AG20443 (cell line): Measurements from ENCODE around the gene IL1RAP.

Source experiments
- DNase-seq: peaks from one replicate; pipeline ENCODE4 v3.0.0; 2012; ENCODE audit warnings: low spot score, mixed read lengths

Gene IL1RAP

GRCh38 chr3:190614226-190615059 is 100.6 kb downstream of the IL1RAP start:
- DNase-seq, result no peak

GRCh38 chr3:190615060-190615384 is 101.1 kb downstream of the IL1RAP start:
- DNase-seq, result no peak

DNA sequence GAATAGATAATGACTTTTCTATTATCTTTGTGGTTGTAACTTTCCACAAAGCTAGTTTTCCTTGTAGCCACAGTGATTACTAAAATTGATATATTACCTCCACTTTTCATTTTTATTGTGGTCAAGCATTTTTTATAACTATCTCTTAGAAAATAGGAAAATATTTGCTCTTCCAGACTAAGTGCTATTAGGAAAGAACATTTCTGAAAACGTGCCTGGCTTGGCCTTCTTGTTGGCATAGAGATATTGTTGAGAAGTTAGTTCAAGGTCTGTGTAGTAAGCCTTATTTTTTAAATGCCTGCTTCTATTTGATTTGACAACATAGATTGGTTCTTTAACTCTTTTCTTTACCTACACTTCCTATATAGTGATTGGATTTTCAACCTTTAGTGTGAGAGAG is 101.7 kb downstream of the IL1RAP start:
- DNase-seq, result no peak

DNA sequence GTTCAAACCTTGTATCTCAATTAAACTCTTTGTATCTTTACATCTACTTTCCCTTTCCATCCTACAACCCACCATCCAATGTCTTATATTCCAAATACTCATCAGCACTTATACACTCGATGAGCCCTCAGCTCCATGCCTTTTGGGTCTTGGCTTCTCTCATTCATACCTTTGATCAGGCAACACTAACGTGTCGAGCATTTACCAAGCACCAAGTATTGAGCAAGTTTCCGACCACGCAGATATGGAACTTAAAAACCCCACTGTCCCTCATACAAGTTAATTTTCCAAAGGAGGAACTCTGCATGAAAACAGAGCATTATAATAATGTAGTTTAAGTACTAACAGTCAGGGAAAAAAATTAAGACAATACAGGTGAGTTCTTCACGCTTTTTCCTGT is 102.8 kb downstream of the IL1RAP start:
- no peak for DNase-seq

- DNase-seq, result no peak
Measured at GRCh38 chr3:190617185-190617584, 103.3 kb downstream of the IL1RAP start.

DNA sequence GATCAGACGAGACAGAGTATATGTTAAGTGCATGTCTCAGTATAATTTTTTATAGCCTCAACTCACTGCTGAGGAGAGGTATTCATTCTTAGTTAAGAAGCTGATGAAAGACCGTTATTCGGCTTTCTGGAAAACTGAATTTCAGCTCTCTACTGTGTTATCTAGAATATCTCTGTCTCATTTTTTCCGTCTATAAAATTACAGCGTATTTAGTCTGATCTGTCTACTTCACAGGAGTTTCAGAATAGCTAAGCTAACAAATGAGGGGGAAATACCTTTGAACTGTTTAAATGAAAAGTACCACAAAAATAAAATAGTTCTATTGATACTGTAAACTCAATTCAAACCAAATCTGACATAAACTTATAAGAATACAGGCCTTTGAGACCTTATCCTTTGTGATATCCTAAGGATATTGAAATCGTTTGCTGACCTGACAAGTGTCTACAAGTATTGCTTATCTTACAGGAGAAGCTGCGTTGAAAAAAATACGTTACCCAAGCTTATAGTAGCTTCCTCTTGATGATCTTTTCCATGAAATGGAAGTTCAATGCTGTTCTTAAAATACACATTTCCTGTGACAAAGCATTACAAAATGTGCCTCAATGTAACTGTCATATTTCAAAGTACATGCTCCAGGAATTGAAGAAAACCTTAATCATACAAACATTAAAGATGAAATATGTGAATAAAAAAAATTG is 104.6 kb downstream of the IL1RAP start:
- DNase-seq, result no peak

DNA sequence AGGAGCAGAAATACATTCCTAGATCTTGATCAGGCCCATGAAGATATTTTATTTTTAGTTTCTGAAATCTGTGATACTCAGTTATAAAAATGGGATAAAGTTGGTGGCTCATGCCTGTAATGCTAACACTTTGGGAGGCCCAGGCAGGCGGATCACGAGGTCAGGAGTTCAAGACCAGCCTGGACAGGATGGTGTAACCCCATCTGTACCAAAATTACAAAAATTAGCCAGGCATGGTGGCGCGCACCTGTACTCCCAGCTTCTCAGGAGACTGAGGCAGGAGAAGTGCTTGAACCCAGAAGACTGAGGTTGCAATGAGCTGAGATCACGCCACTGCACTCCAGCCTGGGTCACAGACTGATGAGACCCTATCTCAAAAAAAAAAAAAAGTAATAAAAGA is 105.5 kb downstream of the IL1RAP start:
- DNase-seq, result no peak

DNA sequence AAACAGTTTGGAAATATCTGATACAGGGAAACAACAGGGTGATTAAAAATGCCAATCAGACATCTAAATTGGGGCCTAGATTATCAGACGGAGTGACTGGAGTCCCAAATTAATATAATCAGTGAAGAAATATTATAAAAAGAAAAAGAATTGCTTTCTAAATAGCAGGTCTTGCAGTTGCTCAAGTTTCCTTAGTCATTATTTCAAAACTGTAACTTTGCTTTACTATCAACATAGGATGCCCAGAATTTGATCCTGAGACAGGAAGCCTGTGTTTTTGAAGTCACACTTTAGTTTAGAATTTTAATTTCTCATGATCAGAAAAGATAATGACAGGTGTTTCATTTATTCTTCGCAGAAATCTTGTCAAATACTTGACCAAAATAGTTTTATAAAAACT is 105.9 kb downstream of the IL1RAP start:
- DNase-seq, result no peak

DNA sequence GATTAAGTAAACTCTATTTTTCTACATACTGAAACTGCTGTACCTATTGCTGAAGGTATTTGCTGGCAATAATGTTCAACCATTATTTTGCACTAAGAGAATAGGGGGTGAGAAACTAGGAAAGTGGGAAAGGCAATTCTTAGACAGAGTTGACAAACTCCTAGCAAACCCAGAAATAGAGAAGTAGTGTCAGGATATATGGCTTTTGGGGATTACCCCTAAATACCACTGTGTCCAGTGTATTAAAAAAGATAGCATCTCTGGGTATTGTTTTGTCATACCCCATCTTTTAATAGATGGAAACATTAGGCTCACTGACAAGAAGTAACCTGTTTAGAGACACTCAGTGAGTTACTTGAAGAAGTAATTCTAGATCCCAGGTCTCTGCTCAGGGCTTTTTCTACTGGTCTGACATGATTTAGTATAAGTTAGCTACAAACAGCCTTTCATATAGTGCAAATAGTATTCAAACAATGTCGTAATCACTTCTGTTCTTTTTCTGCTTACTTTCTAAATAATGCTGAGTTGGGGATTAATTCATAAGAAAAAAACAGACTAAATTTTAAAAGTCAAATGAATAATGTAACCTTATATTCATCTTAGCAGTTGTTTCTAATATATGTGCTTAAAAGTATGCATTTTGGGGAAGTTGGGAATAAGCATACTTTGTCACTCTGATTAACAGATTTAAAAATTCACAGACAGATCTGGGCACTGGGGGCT is 107.2 kb downstream of the IL1RAP start:
- DNase-seq, result no peak

DNA sequence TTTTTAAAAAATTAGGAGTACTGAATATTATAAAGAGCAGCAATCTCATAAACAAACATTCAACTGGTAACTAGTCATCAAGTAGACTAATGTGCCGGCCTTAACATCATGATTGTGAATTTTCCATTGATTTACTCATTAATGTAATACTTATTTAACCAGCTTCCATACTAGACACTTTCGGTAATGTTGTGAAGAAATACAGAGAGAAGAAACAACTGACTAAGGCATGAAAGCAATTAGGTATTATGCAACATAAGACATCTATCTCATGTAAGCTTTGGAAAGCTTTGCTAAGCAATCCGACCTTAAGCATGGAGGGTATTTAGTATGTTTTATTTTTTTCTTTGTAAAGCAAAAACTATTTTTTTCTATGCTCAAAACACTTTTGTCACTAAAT is 108.0 kb downstream of the IL1RAP start:
- peak; percentile 9 for DNase-seq

GRCh38 chr3:190624282-190624681 is 110.4 kb downstream of the IL1RAP start:
- DNase-seq, result no peak

- DNase-seq, result no peak
Measured at GRCh38 chr3:190626951-190627620, 113.2 kb downstream of the IL1RAP start.

GRCh38 chr3:190629088-190629487 is 115.2 kb downstream of the IL1RAP start:
- DNase-seq, result no peak

- DNase-seq, result no peak
Measured at GRCh38 chr3:190631295-190631694, 117.4 kb downstream of the IL1RAP start.

DNA sequence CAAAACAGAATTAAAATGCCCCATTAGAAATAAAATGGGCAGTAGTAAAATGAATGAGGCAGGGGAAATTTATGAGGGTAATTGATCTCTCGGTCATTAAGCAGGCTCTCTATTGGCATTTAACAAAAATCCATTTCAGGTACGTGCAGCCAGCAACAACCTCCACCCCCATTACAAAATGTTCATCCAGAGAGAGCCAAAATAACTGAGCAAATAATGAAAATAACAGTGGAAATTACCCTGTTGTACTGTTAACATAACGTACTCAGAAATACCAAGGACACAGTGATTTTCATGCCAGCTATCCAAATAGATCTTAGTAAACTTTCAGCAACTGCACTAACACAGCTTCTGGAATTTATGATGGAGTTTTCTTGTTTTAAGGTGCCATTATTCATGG is 127.7 kb downstream of the IL1RAP start:
- DNase-seq, result no peak

GRCh38 chr3:190642016-190642415 is 128.1 kb downstream of the IL1RAP start:
- no peak for DNase-seq

GRCh38 chr3:190644035-190644434 is 130.2 kb downstream of the IL1RAP start:
- no peak for DNase-seq

- DNase-seq, result no peak
Measured at GRCh38 chr3:190644766-190645165, 130.9 kb downstream of the IL1RAP start.

DNA sequence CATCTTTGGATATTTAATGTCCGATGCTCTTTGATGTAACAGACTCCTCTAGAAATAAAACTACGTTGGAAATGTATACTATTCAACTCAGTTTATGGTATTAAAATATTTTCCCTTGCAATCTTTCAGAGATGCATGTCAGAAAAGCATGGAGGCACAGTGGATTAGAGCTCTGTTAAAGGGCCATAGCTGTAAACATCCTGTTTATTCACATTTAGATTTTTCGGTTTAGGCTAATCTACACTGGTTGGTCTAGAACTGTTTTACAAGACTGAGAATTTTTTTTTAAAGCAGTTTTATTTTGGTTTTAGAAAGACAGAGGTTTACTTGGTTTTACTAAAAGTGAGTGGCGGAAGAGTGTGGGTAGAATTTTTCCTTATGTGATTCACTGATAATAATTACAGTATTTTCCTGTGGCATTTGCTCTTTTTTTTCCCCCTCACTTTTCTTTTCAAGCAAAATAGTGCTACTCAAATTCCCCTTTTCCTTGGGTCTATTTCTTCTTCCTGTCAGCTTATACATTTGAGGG is 132.1 kb downstream of the IL1RAP start:
- no peak for DNase-seq

GRCh38 chr3:190646996-190647395 is 133.1 kb downstream of the IL1RAP start:
- no peak for DNase-seq

GRCh38 chr3:190655933-190656332 is 142.0 kb downstream of the IL1RAP start:
- no peak for DNase-seq

DNA sequence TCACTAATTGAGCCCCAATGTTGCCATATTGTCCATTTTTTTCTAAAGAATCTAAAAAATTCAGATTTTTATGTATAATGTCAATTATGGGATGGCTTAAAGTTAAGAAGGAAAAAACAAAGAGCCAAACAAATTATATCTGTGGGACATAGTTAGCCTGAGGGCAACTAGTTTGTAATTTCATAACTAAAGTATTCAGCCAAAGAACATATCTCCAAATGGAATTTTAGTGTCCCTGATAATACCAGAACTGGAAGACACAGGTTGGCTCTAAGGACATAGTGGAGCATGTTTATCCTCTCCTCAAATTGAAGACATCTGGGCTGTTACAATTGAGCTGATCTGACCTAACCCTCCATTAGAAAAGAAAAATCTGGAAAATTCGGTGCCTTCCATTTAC is 144.2 kb downstream of the IL1RAP start:
- DNase-seq, result no peak
